Right atrium auricular region (tissue), 2 donors: ENCODE results near the gene ABCC10. TPM values are rescaled to one million over a fixed set of nuclear protein-coding genes. Genes with fewer than 3 reads are reported as not detected.
A peak's percentile ranks its signal among the peaks of the same experiment; 100 is the strongest.
"Not testable (repeated sequence)": the region's sequence is repeated elsewhere in the genome, so short reads cannot be mapped to it uniquely, and the experiment has no call there.

Experiments
- DNase-seq: peaks from one replicate; pipeline ENCODE4 v3.0.0-alpha.2; 2019; ENCODE audit warnings: low spot score
- H3K27ac ChIP-seq, 2 donors: fragments of 200-600 bp; sonication (generic); 1 replicate in 1 of 2; 2 replicates in 1 of 2; pipeline ENCODE4 v1.5.1; 2016 to 2019
- H3K27me3 ChIP-seq, 2 donors: fragments of 200-600 bp; sonication (generic); one replicate each; pipeline versions ENCODE4 v1.5.1 to v1.6.0; 2017 to 2019
- H3K36me3 ChIP-seq: fragments of 200-600 bp; sonication (generic); one replicate; pipeline ENCODE4 v1.5.1; 2016
- H3K4me1 ChIP-seq, 2 donors: fragments of 200-600 bp; sonication (generic); one replicate each; pipeline versions ENCODE4 v1.5.1 to v1.6.0; 2017 to 2019
- H3K4me3 ChIP-seq, 2 donors: fragments of 200-600 bp; sonication (generic); 1 replicate in 1 of 2; 2 replicates in 1 of 2; pipeline ENCODE4 v1.5.1; 2017 to 2019; ENCODE audit warnings: mild to moderate bottlenecking in 1 of 2, moderate library complexity in 1 of 2
- H3K9me3 ChIP-seq, 2 donors: fragments of 200-600 bp; sonication (generic); one replicate each; pipeline ENCODE4 v1.5.1; 2019
- total RNA-seq, 2 donors: library from RNA; depleted of rRNA; stranded (reverse); fragments of >200 nt; gene quantifications; one replicate each; pipeline ENCODE4 v1.1.0, GENCODE V29; 2016
- TF ChIP-seq, protein P1 (sequence below), 2 donors: fragments of 200-600 bp; sonication (generic); IDR thresholded peaks; one replicate each; pipeline ENCODE4 v1.5.1; 2019; ENCODE audit warnings: antibody characterized with exemption in 2 of 2

The ABCC10 gene
- total RNA-seq, 2 donors from 2014 or later: 7.1 to 7.8 TPM

DNA sequence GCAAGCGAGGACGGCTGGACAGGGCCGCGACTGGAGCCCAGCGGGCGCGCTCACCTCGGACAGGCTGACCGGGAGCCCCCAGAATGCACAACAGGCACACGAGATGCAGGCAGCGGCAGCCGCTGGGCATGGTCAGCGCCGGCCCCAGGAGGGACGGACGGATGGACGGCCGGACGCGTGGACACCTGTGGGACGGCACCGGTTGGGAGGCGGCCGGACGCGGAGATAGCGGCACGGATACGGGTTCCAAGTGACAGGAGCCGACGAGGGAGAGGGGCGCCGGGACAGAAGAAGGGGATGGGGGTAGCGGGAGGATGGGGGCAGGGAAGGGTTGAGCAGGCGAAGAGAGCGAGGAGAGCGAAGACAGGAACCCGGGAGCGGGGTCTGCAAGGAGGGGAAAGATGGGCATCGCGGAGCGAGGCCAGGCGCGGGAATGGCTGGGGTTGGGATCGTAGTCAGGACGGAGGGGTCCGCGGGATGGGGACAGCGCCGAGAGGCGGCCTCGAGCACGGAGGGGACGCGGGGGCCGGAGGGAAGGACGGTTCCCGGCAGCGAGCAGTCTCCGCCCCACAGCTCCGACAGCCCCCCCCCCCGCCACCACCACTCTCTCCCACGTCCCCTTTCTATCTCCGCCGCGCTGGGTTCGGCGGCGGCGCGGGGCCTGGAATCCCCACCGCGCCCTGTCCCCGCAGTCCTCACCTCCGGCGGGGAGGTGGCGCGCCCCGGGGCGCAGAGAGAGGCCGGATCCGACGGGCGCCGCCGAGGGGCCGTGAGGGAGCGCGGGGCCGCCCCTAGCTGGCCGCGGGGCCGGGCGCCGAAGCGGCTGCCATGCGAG is 27.6 kb downstream of the ABCC10 start:
- peaks cover 0 to 20% of the 10 kb centered on the region in 2 donors for H3K4me1 ChIP-seq
- H3K27me3 ChIP-seq: peaks cover 0 to 6% of the 10 kb centered on the region in 2 donors
- no peak for DNase-seq
- H3K9me3 ChIP-seq: no peaks in the 10 kb centered on the region
- no peak overlapping the region for H3K27ac ChIP-seq
- peak overlapping the region; percentile 38 to 58 for H3K4me3 ChIP-seq
- peaks cover 9% of the 10 kb centered on the region for H3K36me3 ChIP-seq
- TF ChIP-seq, protein P1, sequence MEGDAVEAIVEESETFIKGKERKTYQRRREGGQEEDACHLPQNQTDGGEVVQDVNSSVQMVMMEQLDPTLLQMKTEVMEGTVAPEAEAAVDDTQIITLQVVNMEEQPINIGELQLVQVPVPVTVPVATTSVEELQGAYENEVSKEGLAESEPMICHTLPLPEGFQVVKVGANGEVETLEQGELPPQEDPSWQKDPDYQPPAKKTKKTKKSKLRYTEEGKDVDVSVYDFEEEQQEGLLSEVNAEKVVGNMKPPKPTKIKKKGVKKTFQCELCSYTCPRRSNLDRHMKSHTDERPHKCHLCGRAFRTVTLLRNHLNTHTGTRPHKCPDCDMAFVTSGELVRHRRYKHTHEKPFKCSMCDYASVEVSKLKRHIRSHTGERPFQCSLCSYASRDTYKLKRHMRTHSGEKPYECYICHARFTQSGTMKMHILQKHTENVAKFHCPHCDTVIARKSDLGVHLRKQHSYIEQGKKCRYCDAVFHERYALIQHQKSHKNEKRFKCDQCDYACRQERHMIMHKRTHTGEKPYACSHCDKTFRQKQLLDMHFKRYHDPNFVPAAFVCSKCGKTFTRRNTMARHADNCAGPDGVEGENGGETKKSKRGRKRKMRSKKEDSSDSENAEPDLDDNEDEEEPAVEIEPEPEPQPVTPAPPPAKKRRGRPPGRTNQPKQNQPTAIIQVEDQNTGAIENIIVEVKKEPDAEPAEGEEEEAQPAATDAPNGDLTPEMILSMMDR (IDR thresholded peaks at IDR 0.05): peak in 1 of 2 donors; percentile 26

DNA sequence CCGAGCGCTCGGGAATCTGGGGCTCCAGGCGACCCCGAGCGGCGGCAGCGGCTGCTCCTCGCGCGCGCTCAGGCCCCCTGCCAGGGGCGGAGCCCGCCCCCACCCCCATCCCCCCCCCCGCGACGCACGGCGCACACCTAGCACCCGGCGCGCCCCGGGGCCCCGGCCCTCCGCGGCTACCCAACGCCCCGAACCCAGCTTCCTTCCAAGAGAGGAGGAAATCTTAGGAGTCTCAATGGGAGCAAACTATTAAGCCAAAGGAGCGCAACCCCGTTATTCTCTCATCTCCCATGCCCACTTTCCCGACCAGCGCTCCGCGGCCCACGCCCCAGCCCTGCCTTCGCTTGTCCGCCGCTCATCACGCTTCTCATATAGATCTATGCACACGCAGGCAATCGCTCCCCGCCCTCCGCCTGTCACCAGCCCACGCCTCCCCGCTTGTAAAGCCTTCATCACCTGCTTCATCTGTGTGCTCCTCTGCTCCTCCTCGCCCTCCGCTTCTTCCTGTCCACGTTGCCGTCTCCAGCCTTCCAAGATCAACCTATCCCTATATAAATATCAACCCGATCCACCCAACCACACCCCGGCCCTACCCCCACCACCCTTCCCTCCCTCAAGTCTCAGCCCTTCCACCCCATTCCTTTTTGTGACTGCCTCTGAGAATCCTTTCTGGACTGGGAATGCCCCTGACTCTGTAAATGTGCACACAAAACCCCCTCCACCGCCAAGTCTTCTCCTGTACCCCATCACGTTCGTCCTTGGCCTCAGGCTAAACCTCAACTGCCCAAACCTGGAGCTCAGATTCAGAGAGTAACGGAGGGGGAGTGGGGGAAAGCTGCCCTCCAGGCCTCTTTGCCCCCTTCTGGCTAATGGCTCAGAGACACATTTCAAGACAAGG is 28.4 kb downstream of the ABCC10 start, which contains the start of gene DLK2:
Gene DLK2 (minus strand): TSS at position 18 of the 898 bp plus-strand sequence. CDS start 723 bp downstream, outside the sequence.
- H3K9me3 ChIP-seq: no peaks in the 10 kb centered on the region
- H3K27ac ChIP-seq: no peak within 1 kb of the TSS
- TF ChIP-seq, protein P1 (IDR thresholded peaks at IDR 0.05): no peak
- DNase-seq: no peak
- peaks cover 0 to 6% of the 10 kb centered on the region in 2 donors for H3K27me3 ChIP-seq
- peaks cover 0 to 20% of the 10 kb centered on the region in 2 donors for H3K4me1 ChIP-seq
- H3K4me3 ChIP-seq: peak within 1 kb of the TSS; percentile 38 to 58
- peaks cover under 1% of the 10 kb centered on the region for H3K36me3 ChIP-seq

DNA sequence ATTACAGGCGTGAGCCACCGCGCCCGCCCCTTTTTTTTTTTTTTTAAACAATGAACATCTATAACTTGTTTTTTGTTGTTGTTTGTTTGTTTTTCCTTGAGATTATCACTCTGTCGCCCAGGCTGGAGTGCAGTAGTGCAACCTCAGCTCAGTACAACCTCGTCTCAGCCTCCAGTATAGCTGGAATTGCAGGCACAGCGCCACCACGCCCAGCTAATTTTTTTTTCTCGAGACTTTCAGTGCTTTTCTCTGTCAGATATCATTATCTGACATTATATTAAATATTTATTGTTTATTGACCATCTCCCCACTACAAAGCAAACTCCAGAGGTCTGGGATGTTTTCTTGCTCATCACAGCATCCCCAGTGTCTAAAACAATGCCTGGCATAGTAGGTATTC is 30.3 kb downstream of the ABCC10 start:
- H3K27ac ChIP-seq: no peak overlapping the region
- no peaks in the 10 kb centered on the region for H3K9me3 ChIP-seq
- TF ChIP-seq, protein P1 (IDR thresholded peaks at IDR 0.05): no peak
- DNase-seq: no peak
- H3K4me3 ChIP-seq: no peak overlapping the region
- peaks cover 0 to 6% of the 10 kb centered on the region in 2 donors for H3K27me3 ChIP-seq
- no peaks in the 10 kb centered on the region for H3K36me3 ChIP-seq
- peaks cover 0 to 20% of the 10 kb centered on the region in 2 donors for H3K4me1 ChIP-seq

DNA sequence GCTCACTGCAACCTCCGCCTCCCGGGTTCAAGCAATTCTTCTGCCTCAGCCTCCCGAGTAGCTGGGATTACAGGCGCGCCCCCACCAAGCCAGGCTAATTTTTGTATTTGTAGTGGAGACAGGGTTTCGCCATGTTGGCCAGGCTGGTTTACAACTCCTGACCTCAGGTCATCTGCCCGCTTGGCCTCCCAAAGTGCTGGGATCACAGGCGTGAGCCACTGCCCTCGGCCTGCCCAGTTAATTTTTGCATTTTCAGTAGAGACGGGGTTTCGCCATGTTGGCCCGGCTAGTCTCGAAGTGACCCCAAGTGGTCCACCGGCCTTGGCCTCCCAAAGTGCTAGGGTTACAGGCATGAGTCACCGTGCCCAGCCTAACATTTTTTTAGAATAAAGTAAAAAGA is 30.8 kb downstream of the ABCC10 start:
- peaks cover 0 to 20% of the 10 kb centered on the region in 2 donors for H3K4me1 ChIP-seq
- not testable (repeated sequence) for H3K4me3 ChIP-seq, DNase-seq, H3K36me3 ChIP-seq, H3K27me3 ChIP-seq, H3K27ac ChIP-seq, H3K9me3 ChIP-seq

DNA sequence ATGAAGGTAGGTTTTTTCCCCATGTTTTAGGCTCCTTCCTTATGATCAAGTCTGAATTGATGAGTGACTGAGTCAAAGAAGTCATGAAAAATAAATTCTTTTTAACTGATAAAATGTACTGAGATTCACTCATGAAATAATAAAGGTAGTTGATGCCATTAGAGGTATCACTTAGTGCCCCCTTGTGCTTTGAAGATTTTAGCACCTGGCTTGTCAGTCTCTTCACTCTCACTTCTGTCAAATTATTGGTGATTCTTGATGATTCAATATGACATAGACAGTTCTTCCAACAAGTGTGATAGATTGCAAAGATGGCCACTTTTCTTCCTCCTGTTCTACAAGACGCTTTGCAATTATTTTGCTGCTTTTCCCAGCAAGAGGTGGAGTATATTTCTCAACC is 32.2 kb downstream of the ABCC10 start:
- H3K36me3 ChIP-seq: no peaks in the 10 kb centered on the region
- H3K9me3 ChIP-seq: no peaks in the 10 kb centered on the region
- DNase-seq: no peak
- TF ChIP-seq, protein P1 (IDR thresholded peaks at IDR 0.05): no peak
- H3K27me3 ChIP-seq: peaks cover 0 to 6% of the 10 kb centered on the region in 2 donors
- H3K4me3 ChIP-seq: no peak overlapping the region
- no peak overlapping the region for H3K27ac ChIP-seq
- peaks cover 0 to 16% of the 10 kb centered on the region in 2 donors for H3K4me1 ChIP-seq

DNA sequence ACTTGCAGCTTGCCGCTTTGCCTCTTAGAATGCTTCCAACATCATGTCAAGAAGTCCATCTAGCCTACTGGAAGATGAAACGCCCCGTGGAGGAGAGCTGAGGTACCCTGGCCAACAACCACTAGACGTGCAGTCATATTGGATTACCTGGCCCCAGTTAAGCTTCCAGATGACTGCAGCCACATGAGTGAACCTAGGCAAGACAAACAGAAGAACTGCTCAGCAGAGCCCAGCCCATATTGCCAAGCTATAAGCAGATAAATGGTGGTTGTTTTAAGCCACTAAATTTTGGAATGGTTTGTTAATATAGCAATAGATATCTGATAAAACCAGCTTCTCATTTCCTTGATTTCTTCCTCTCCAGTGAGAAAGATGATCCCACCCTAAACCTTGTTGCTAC is 32.7 kb downstream of the ABCC10 start:
- no peak overlapping the region for H3K4me3 ChIP-seq
- TF ChIP-seq, protein P1 (IDR thresholded peaks at IDR 0.05): no peak
- H3K4me1 ChIP-seq: peaks cover 0 to 11% of the 10 kb centered on the region in 2 donors
- H3K27me3 ChIP-seq: peaks cover 0 to 6% of the 10 kb centered on the region in 2 donors
- DNase-seq: no peak
- H3K9me3 ChIP-seq: no peaks in the 10 kb centered on the region
- H3K36me3 ChIP-seq: no peaks in the 10 kb centered on the region
- H3K27ac ChIP-seq: no peak overlapping the region
